Gastroesophageal sphincter (tissue), 3 donors: ENCODE measurements around the gene GRHPR.

ENCODE experiments used
- EP300 ChIP-seq: sonication (generic); formaldehyde crosslinking; IDR thresholded peaks from one replicate; pipeline ENCODE4 v1.6.1; 2017; ENCODE audit warnings: antibody characterized with exemption, mild to moderate bottlenecking
- POLR2A ChIP-seq, 2 donors: fragments of 450-650 bp; IDR thresholded peaks; one replicate each; pipeline ENCODE4 v1.6.1; 2017; ENCODE audit warnings: antibody characterized with exemption in 2 of 2, mild to moderate bottlenecking in 2 of 2, moderate library complexity in 1 of 2
- POLR2AphosphoS5 ChIP-seq: sonication (generic); formaldehyde crosslinking; IDR thresholded peaks from one replicate; pipeline ENCODE4 v1.6.1; 2017; ENCODE audit warnings: antibody characterized with exemption
- TF ChIP-seq, protein P1 (sequence below), 4 experiments: fragments of 200-600 bp in 2 of 4; fragments of 450-650 bp in 2 of 4; sonication (generic) in 1 of 4; IDR thresholded peaks; one replicate each; pipeline ENCODE4 v1.5.1; 2017 to 2019; ENCODE audit warnings: antibody characterized with exemption in 4 of 4, mild to moderate bottlenecking in 2 of 4, moderate library complexity in 2 of 4

DNA sequence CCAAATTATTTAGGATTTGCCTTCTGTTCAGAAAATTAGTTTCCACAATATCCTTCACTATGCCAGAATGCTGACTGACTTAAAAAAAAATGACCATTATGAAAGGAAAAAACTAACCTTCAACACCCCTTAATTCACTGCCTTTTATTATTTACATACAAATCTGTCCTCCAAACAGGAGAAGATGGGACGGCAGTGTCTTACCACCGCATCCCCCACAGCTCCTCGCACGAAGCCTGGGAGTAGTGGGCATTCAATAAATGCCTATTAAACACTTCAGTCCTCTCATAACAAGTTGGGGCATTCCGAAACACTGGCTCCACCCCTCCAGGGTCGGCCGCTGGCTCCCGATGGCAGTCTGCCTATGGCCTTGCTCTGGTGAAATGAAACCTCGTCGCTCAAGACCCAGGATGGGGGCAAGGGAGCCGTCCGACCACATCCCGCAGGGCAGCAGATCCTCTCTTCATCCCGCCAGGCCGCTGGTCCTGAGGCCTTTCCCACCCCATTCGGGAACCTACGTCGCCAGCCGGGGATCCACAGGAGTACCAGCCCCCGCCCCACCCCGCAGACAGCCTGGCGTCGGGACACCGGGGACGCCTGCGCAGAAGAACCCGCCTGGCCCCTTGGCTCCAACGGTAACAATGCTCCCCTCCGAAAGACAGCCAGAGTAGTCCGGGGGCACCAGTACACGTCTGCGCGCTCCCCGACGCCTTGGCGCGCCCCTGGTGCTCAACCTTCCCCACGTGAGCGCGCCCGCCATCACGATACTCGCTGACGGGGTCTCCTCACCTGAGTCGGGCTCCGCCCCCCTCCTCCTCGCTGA is 42.1 kb downstream of the GRHPR start:
- TF ChIP-seq, protein P1, sequence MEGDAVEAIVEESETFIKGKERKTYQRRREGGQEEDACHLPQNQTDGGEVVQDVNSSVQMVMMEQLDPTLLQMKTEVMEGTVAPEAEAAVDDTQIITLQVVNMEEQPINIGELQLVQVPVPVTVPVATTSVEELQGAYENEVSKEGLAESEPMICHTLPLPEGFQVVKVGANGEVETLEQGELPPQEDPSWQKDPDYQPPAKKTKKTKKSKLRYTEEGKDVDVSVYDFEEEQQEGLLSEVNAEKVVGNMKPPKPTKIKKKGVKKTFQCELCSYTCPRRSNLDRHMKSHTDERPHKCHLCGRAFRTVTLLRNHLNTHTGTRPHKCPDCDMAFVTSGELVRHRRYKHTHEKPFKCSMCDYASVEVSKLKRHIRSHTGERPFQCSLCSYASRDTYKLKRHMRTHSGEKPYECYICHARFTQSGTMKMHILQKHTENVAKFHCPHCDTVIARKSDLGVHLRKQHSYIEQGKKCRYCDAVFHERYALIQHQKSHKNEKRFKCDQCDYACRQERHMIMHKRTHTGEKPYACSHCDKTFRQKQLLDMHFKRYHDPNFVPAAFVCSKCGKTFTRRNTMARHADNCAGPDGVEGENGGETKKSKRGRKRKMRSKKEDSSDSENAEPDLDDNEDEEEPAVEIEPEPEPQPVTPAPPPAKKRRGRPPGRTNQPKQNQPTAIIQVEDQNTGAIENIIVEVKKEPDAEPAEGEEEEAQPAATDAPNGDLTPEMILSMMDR (IDR thresholded peaks at IDR 0.05), result no peak
- TF ChIP-seq EP300 (no peak), POLR2AphosphoS5 (peak; percentile 18), POLR2A (IDR thresholded peaks at IDR 0.05) (peak; percentile 46 to 49)
